ENCODE data around the gene SFTPD.

Gene SFTPD

DNA sequence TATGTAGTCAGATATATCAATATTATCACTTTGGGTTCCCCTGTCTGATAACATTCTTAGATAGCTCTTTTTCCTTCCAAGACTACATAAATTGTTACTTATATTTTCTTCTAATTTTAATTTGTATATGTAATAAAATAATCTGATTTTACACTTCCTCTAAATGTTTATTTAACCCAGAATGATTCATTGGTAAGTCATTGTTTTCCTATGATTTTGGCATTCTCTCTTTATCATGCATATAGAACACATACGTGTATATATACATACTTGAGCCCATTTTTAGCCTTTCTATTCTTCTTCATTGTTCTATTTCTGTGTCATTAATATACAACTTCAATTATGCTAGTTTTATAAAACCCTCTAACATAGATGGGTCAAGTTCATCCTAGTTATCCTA lies 16.6 kb downstream of the SFTPD start:
- TF ChIP-seq, protein P1, sequence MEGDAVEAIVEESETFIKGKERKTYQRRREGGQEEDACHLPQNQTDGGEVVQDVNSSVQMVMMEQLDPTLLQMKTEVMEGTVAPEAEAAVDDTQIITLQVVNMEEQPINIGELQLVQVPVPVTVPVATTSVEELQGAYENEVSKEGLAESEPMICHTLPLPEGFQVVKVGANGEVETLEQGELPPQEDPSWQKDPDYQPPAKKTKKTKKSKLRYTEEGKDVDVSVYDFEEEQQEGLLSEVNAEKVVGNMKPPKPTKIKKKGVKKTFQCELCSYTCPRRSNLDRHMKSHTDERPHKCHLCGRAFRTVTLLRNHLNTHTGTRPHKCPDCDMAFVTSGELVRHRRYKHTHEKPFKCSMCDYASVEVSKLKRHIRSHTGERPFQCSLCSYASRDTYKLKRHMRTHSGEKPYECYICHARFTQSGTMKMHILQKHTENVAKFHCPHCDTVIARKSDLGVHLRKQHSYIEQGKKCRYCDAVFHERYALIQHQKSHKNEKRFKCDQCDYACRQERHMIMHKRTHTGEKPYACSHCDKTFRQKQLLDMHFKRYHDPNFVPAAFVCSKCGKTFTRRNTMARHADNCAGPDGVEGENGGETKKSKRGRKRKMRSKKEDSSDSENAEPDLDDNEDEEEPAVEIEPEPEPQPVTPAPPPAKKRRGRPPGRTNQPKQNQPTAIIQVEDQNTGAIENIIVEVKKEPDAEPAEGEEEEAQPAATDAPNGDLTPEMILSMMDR (conservative IDR thresholded peaks at IDR 0.05; ENCODE audit: low read depth, low read length) = no peak
- no peak for DNase-seq (ENCODE audit: low read depth)
- no peak overlapping the region for H3K4me3 ChIP-seq (ENCODE audit: low read depth, low read length)

DNA sequence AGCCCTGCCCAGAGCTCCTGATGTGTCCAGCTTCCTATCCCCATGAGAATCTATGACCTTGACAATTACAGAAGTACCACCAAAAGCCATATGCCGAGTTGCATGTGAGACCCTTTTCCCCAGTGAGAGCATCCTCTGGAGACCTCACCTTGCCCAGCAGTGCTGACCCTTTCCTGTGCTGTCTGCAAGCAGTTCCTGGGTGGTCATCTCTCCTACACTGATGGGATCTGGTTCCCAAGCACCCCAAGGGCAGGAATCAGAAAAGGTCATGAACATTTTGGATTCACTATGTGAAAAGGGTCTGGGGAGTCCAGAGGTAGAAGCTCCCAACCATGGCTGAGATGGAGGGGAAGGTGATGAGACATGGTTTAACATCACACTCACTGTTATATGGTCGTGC lies 18.2 kb downstream of the SFTPD start:
- DNase-seq (ENCODE audit: low read depth) = no peak
- H3K4me3 ChIP-seq (ENCODE audit: low read depth, low read length) = no peak overlapping the region
- TF ChIP-seq, protein P1 (conservative IDR thresholded peaks at IDR 0.05; ENCODE audit: low read depth, low read length) = no peak

DNA sequence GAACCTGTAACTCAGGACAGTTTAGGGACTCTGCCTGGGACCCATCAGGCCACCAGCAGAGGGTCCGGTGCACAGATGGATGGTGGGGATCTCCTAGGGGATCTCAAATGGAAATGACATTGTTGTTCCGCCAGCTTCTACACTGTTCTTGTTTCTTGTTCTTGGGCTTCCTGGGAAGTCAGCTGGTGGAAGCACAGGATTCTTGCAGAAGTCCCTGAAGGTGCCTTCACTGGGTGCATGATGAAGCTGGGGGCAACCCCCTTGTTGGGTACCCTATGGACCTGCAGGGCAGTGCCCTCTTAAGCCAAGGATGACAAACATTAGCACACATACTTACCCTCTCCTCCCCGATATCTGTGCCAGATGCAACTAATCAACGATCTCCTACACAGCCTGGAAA lies 18.6 kb downstream of the SFTPD start:
- no peak overlapping the region for H3K4me3 ChIP-seq (ENCODE audit: low read depth, low read length)
- DNase-seq (ENCODE audit: low read depth) = no peak
- TF ChIP-seq, protein P1 (conservative IDR thresholded peaks at IDR 0.05; ENCODE audit: low read depth, low read length) = no peak

DNA sequence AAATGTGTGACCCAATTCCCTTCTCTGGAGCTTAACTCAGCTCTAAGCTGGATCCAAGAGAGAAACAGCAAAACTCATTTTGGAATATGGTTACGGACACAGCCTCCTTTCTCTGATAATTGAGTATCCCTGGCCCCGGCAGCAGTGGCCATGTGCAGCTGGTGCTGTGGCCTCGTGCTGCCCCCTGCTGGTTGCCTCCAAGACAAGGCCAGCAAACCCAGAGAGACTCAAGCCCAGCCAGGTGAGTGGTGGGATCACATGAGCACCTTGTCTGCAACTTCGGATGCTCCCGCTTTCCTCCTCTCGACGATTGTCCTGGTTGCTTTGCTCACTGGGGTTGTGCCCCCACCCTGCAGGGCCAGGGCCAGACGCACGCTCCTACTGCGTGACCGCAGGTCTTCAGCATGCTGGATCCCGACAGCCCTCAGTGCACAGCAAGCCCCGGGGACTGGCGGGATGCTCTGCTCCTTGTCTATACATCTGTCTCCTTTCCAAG lies 19.4 kb downstream of the SFTPD start:
- DNase-seq (ENCODE audit: low read depth) = peak; percentile 75
- TF ChIP-seq, protein P1 (conservative IDR thresholded peaks at IDR 0.05; ENCODE audit: low read depth, low read length) = peak; percentile 94
- no peak overlapping the region for H3K4me3 ChIP-seq (ENCODE audit: low read depth, low read length)

DNA sequence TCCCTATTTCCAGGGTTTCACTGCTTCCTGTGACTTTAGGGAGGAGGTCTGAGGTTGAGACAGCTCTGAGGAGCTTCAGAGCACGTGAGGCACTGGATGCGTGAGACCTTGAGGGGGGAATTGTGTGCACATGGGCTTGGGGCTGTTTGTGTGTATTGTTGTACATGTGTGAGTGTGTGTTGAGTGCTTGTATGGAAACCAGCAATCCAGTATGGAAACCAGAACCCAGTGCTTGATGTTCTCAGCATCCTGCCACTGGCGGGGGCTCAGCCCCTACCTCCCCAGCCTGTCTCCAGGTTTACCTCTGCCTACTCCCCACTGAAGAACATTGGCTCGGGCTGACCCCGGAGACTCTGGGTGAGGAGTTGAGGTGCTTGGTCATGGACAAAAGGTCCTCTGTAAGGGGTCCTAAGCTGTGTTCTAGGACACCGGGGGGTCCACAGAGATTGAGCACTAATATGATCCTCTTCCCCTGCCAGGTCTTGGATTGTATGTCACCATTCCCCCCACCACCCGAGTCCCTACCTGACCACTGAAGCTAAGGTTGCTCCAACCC lies 20.8 kb downstream of the SFTPD start:
- no peak for DNase-seq (ENCODE audit: low read depth)
- H3K4me3 ChIP-seq (ENCODE audit: low read depth, low read length) = no peak overlapping the region
- TF ChIP-seq, protein P1 (conservative IDR thresholded peaks at IDR 0.05; ENCODE audit: low read depth, low read length) = no peak

DNA sequence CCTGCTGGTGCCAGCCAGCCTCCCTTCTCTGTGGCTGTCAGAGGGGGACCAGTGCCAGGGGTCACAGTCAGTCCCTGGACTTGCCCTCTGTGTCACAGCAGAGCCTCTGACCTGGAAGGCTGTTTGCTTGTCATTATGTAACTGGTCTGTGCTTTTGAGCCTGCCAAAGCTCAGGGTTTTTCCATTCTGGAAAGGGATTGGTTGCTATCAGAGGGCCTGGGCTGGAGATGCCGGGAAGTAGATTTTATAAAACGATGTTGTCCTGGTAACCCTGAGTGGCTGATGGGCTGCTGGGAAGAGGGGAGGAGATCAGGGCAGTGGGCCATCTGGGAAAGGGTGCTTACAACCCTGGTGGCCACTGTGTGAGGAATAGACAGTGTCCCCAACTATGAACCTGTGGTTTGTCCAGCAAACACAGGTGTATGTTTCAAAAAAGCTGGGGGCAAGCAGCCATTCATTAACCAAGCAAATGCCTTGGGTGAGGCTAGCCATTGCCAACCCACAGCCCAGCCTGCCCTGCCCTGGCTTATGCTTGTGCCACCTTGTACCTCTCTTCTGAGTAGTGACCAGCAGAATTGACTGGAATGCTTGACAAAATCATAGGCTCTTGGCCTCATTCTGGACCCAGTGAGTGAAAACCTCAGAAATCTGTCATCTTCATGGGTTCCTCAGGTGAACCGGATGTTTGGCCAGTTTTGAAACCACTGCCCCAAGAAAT lies 21.6 kb downstream of the SFTPD start:
- TF ChIP-seq, protein P1 (conservative IDR thresholded peaks at IDR 0.05; ENCODE audit: low read depth, low read length) = no peak
- no peak for DNase-seq (ENCODE audit: low read depth)
- H3K4me3 ChIP-seq (ENCODE audit: low read depth, low read length) = no peak overlapping the region

DNA sequence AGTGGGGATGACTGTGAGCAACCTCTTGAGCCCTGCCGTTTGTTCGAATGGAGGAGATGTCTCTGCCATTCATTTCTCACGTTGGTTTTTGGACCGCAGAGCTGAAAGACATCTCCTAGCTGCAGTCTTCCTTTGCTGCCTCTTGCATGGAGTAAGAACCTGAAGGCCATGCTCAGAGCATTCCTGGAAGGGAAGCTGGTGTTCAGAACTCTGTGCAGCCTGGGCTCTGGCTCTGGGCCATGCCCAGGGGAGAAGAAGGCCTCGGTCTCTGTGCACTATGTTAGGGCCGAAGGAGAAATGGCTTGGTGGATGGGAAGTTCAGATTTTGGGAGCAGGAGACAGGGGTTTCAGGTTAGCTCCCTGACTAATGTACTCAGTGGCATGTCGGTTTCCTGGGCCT lies 22.9 kb downstream of the SFTPD start:
- TF ChIP-seq, protein P1 (conservative IDR thresholded peaks at IDR 0.05; ENCODE audit: low read depth, low read length) = no peak
- DNase-seq (ENCODE audit: low read depth) = no peak
- no peak overlapping the region for H3K4me3 ChIP-seq (ENCODE audit: low read depth, low read length)
